D341Med (cell line): ENCODE measurements around the gene TAPBP.
A peak's percentile ranks its signal among the peaks of the same experiment; 100 is the strongest.
"Not testable (repeated sequence)": the region's sequence is repeated elsewhere in the genome, so short reads cannot be mapped to it uniquely, and the experiment has no call there.

Experiments used
- DNase-seq: peaks from one replicate; pipeline ENCODE4 v3.0.0; 2012; ENCODE audit warnings: low spot score

Gene TAPBP

DNA sequence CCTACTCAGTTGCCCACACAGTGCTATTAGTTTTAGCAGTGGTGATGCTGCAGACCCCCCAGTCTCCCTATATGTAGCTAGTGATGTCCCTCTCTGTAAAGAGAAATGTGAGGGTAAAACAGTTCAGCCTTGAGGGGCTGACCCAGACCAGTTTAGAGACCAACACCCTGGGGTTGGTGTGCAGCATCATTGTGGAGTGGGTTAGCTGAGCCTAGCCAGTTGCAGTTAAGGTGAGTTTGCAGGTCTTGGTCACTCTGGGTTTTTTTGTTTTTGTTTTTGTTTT, 37.4 kb downstream of the TAPBP start:
- DNase-seq = no peak

- DNase-seq = not testable (repeated sequence)
These were observed 37.9 kb downstream of the TAPBP start for GRCh38 chr6:33275795-33276580.

DNA sequence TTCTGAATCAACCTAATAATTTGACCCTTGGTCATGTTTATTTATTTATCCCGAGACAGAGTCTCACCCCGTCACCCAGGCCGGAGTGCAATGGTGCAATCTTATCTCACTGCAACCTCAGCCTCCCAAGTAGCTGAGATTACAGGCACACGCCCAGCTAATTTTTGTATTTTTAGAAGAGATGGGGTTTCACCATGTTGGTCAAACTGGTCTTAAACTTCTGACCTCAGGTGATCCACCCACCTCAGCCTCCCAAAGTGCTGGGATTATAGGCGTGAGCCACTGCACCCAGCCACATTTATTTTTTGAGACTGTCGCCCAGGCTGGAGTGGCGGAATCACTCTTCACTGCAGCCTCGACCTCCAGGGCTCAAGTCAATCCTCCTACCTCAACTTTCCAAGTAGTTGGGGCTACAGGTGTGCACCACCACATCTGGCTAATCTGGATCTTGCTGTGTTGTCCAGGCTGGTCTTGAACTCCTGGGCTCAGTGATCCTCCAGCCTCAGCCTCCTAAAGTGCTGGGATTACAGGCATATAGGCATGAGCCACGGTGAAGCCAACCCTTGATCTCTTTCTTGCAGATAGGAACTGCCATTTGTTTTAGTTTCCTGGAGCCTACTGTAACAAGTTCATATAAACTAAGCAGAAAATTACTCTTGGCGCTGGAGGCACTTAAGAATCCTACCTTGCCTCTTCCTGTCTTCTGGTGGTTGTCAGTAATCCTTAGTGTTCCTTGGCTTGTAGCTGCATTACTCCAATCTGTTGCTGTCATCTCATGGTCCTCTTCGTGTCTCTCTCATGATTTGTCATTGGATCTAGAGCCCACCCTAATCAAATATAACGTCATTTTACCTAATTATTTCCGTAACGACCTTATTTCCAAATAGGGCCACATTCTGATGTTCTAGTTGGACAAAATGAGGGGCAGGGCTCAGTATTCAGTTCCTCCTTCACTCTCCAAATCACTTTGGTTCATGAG, 39.7 kb downstream of the TAPBP start:
- DNase-seq = no peak

DNA sequence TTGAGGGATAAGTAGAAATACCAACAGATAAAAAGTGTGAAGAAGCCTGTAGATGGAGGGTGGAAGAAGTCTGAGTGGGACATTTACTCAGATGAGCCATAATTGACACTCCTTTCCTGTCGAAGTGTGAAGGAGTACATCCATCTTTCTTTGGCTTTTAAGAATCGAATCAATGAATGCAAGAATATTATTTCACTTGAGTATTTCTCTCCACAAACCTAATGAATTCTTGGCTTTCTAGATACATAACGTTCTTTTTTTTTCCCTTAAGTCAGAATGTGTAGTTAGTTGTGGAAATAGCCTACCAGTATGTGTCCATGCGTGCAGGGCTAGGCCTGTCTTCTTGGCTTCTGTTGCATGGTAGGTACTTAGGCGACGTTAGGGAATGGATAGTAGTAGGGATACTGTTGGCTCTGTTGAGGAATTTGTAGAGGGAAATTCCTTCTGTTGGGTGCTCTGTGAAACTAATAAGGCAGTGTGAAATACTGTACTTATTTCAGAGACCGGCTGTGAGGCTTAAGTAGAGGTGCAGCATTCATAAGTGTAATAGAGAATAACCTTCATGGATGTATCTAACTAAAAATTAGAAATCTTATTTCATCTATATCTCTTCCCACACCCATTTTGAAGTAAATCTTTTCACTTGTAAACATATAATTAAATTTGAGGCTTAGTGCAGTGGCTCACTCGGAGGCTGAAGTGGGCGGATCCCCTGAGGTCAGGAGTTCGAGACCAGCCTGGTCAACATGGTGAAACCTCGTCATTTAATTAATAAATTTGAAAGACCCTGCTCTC, 40.6 kb downstream of the TAPBP start:
- no peak for DNase-seq

GRCh38 chr6:33272275-33273128, 41.4 kb downstream of the TAPBP start:
- no peak for DNase-seq

- peak; percentile 88 for DNase-seq
These were observed 42.2 kb downstream of the TAPBP start, which contains the start of the genes RPS18 and VPS52 for GRCh38 chr6:33271468-33272274. Gene RPS18 (plus strand): TSS chr6:33272075. CDS start chr6:33272120, 45 bp downstream. Gene VPS52 (minus strand): TSS chr6:33271876. CDS start chr6:33271675, 201 bp downstream.

GRCh38 chr6:33271117-33271467, 42.8 kb downstream of the TAPBP start:
- no peak for DNase-seq

GRCh38 chr6:33264015-33264414, 49.9 kb downstream of the TAPBP start:
- DNase-seq = no peak

DNA sequence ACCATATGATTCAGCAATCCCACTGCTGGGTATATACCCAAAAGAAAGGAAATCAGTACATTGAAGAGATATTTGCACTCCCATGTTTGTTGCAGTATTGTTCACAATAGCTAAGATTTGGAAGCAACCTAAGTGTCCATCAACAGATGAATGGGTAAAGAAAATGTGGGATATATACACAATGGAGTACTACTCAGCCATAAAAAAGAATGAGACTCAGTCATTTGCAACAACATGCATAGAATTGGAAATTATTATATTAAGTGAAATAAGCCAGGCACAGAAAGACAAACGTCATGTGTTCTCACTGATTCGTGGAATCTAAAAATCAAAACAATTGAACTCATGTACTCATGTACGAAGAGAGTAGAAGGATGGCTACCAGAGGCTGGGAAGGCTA, 51.4 kb downstream of the TAPBP start:
- DNase-seq = not testable (repeated sequence)

DNA sequence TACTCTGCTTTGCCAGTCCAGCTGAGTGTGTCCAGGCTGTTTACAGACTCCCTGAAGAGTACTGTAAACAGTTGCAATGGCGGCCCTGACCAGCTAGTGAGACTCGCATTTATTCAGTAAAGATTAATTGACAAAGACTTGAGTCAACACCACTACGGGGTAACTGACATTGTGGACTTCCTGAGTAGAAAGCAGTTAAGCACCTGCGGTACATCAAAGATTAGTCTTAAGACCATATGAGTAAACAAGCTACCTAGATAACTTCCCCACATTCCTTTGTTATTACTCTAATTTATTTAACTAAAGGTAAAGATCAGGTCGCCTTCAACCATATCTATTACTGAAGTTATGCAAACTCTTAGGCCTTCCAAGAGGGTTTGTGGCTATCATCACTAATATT, 54.8 kb downstream of the TAPBP start:
- DNase-seq = no peak

- no peak for DNase-seq
These were observed 59.3 kb downstream of the TAPBP start for GRCh38 chr6:33254591-33254990.

DNA sequence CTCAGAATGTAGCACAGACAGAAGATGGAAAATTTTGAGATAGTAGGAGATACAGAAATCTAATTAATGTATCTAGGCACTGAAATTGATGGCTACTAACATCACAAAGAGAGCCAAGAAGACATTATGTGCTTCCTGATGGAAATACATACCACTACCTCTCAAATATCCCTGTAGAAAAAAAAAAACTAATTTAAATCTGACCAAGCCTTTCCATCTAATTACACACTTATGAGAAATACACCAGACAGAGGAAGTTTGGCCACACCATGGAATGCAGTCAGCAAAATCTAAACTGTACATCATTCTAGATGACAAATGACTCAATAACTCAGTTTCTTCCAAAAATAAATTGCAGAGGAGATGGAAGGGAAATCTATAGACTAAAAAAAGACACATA, 61.1 kb downstream of the TAPBP start:
- no peak for DNase-seq

- no peak for DNase-seq
These were observed 62.4 kb downstream of the TAPBP start for GRCh38 chr6:33251395-33252012.

DNA sequence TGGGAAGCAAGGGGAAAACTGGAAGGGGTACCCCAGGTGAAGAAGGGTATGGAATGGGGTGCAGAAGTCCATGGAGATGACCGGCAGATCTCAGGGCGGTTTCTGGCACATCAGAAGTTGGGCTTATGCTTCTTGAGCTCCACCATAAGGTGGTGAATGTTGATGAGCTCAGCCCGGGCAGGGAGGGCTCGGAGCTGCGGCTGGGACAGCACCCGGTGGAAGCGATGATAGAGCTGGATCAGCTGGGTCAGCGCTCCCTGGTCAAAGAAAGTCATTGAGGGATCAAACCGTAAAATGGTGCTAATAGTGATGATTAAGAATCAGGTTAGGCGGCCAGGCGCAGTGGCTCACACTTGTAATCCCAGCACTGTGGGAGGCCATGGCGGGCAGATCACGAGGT, 63.1 kb downstream of the TAPBP start:
- no peak for DNase-seq

- peak; percentile 62 for DNase-seq
These were observed 63.9 kb downstream of the TAPBP start for GRCh38 chr6:33249732-33250630.
